VCaP (cell line): Measurements from ENCODE around the gene TOP3B.

ENCODE experiments used
- H3K27ac ChIP-seq: fragments of 450-650 bp; 2 replicates; pipeline ENCODE4 v1.5.1; 2017
- CTCF ChIP-seq: fragments of 450-650 bp; conservative IDR thresholded peaks from 2 replicates; pipeline ENCODE4 v1.5.1; 2017; ENCODE audit warnings: mild to moderate bottlenecking, moderate library complexity

Gene TOP3B

DNA sequence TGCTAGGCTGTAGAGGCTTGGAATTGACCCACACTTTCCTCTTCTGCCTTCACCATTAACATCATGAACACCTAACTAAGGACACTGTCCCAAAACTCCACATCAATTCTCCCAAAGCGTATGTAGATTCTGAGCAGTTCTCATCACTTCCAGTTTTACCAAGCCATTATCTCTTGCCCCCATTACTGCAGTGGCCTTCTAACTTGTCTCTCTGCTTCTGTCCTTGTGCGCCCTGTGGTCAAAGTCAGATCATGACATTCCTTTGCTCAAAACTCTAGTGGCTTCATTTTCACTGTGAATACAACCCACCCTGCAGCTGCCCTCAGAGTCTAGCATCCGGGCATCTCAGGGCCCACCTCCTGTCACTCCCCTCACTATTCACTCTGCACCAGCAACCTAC is 13.1 kb upstream of the TOP3B start:
- H3K27ac ChIP-seq = no peak overlapping the region
- no peak for TF ChIP-seq CTCF

DNA sequence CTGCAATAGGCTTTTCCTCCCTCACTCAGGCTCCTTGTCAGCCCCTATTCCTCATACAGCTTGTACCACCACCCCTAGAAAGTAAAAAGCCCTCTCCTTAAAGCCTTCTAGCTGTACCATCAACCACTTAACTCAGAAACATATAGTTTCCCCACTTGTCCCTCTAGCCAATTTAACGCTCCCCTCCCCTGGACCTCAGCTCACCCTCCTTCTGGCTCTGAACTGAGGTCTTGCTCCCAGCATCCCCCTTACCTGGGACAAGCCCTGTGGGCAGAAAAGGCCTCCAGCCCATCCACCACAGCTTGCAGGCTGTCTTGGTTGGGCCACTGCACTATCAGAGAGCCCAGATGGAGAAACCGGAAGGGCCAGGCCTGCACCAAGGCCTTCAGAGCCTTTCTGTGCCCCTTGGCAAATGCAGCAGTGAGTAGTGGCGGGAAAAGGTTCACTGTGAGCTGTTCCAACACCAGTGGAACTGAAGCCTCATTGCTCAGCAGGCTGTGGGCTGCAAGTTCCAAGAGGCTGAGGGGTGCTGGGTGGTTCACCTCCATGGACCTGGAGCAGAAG is 12.4 kb upstream of the TOP3B start:
- no peak for TF ChIP-seq CTCF
- no peak overlapping the region for H3K27ac ChIP-seq

- H3K27ac ChIP-seq = no peak overlapping the region
- TF ChIP-seq CTCF = no peak
Measured at GRCh38 chr22:21992593-21993237, 10.1 kb upstream of the TOP3B start.

GRCh38 chr22:21991774-21992173 is 9.2 kb upstream of the TOP3B start:
- no peak for TF ChIP-seq CTCF
- H3K27ac ChIP-seq = no peak overlapping the region

- no peak for TF ChIP-seq CTCF
- H3K27ac ChIP-seq = no peak overlapping the region
Measured at GRCh38 chr22:21991304-21991596, 8.7 kb upstream of the TOP3B start.

- no peak for TF ChIP-seq CTCF
- no peak overlapping the region for H3K27ac ChIP-seq
Measured at GRCh38 chr22:21990445-21991303, 8.1 kb upstream of the TOP3B start.

GRCh38 chr22:21989049-21989448 is 6.5 kb upstream of the TOP3B start:
- no peak overlapping the region for H3K27ac ChIP-seq
- TF ChIP-seq CTCF = no peak
